ENCODE results near the gene DTNB. TPM values are rescaled to one million over a fixed set of nuclear protein-coding genes. Genes with fewer than 3 reads are reported as not detected.

DTNB gene
- total and polyA plus RNA-seq, 2 donors (not counting 1 experiment from before 2014, with no cell fraction given) = 25.7 to 37.3 TPM

- intact Hi-C loops (cut with micrococcal nuclease) = loop anchor here (1.0 to 10.0 kb wide), 13 partner anchors 15 to 390 kb away; partner anchors contain the start of genes DNAJC27, DTNB and POMC
- 0% methylated on average over 13 of the region's 21 CpGs for WGBS (ENCODE audit: insufficient coverage)
- H3K27me3 Mint-ChIP-seq = no peaks in the 10 kb centered on the region
Observed at GRCh38 chr2:25362434-25363145, 310.8 kb downstream of the DTNB start.

More at GRCh38 chr2:25362434-25363145, 310.8 kb downstream of the DTNB start:
- Histone ChIP-seq H3K79me2 (ENCODE audit: control insufficient read depth, insufficient read depth, low read length) (peaks cover 4% of the 10 kb centered on the region), H3K4me3 (ENCODE audit: control extremely low read depth in 1 of 5, extremely low read depth in 1 of 5, insufficient read depth in 1 of 5, low read depth in 2 of 5, low read length in 4 of 5) (peak overlapping the region; percentile 58 to 91 (median 72)), H3K4me2 (replicated peaks; ENCODE audit: low read depth, low read length, poor library complexity, severe bottlenecking) (peak overlapping the region; percentile 88), H3K4me1 (ENCODE audit: control insufficient read depth in 2 of 2, insufficient read depth in 2 of 2, low read length in 2 of 2) (peaks cover 7 to 18% of the 10 kb centered on the region in 2 donors), H3K27ac (ENCODE audit: low read length in 2 of 2) (peak overlapping the region; percentile 97 to 98), H2AFZ (ENCODE audit: insufficient read depth, low read depth, low read length, poor library complexity, severe bottlenecking) (peak overlapping the region; percentile 48), H3K9ac (ENCODE audit: low read length) (peak overlapping the region; percentile 83), H3K36me3 (replicated peaks in 1 of 2; ENCODE audit: control extremely low read depth in 1 of 2, control insufficient read depth in 1 of 2, extremely low read depth in 1 of 2, insufficient read depth in 2 of 2, low read length in 1 of 2) (no peaks in the 10 kb centered on the region), H3K9me3 (ENCODE audit: control extremely low read depth in 1 of 3, control insufficient read depth in 2 of 3, insufficient read depth in 1 of 3, low read length in 2 of 3) (peaks cover 0 to 4% (median 0%) of the 10 kb centered on the region in 3 donors), H3K27me3 (replicated peaks in 1 of 4; ENCODE audit: control extremely low read depth in 1 of 4, control insufficient read depth in 3 of 4, insufficient read depth in 4 of 4, low read length in 3 of 4) (no peaks in the 10 kb centered on the region), H4K20me1 (ENCODE audit: control insufficient read depth, insufficient read depth, low read length, poor library complexity, severe bottlenecking) (no peaks in the 10 kb centered on the region)
- TF ChIP-seq CTCF (IDR thresholded peaks at IDR 0.05) = no peak
- TF ChIP-seq EZH2 (IDR thresholded peaks at IDR 0.05; ENCODE audit: borderline replicate concordance, insufficient read depth, low read depth, low read length, poor library complexity, severe bottlenecking) = no peak
- POLR2A ChIA-PET = interaction anchor here (0.5 to 2.2 kb wide), 15 partner anchors 9 to 570 kb away, joined by 3 to 28 read pairs (median 4); no protein-coding TSS in a partner anchor
- Mint-ChIP-seq H3K27ac (peak overlapping the region; percentile 96), H3K4me1 (peaks cover 28% of the 10 kb centered on the region), H3K9me3 (ENCODE audit: insufficient read depth) (no peaks in the 10 kb centered on the region), H3K4me3 (peak overlapping the region; percentile 89)
- CTCF ChIA-PET = interaction anchor here (0.6 to 7.3 kb wide), 50 partner anchors 9 to 246 kb away, joined by 3 to 109 read pairs (median 5); partner anchors contain the start of gene DNMT3A
- peak; percentile 96 for DNase-seq
- peak; percentile 79 for ATAC-seq (ENCODE audit: low read depth)

Data from B cell (primary cell).